Activated naive CD8-positive, alpha-beta T cell (primary cell): Measurements from ENCODE around the gene ZC3HAV1.
"Not testable (repeated sequence)": the region's sequence is repeated elsewhere in the genome, so short reads cannot be mapped to it uniquely, and the experiment has no call there.

Experiments used
- H3K27ac Mint-ChIP-seq: one replicate; pipeline ENCODE4 v1.8.0; 2021; ENCODE audit warnings: mixed read lengths
- H3K27me3 Mint-ChIP-seq: one replicate; pipeline ENCODE4 v1.8.0; 2021; ENCODE audit warnings: mixed read lengths
- H3K36me3 Mint-ChIP-seq: one replicate; pipeline ENCODE4 v1.8.0; 2021; ENCODE audit warnings: mixed read lengths
- H3K4me1 Mint-ChIP-seq: one replicate; pipeline ENCODE4 v1.8.0; 2021; ENCODE audit warnings: low read depth, mixed read lengths
- H3K4me3 Mint-ChIP-seq: one replicate; pipeline ENCODE4 v1.8.0; 2021; ENCODE audit warnings: mild to moderate bottlenecking, mixed read lengths
- H3K9me3 Mint-ChIP-seq: one replicate; pipeline ENCODE4 v1.8.0; 2021; ENCODE audit warnings: low read depth, mixed read lengths

The ZC3HAV1 gene

DNA sequence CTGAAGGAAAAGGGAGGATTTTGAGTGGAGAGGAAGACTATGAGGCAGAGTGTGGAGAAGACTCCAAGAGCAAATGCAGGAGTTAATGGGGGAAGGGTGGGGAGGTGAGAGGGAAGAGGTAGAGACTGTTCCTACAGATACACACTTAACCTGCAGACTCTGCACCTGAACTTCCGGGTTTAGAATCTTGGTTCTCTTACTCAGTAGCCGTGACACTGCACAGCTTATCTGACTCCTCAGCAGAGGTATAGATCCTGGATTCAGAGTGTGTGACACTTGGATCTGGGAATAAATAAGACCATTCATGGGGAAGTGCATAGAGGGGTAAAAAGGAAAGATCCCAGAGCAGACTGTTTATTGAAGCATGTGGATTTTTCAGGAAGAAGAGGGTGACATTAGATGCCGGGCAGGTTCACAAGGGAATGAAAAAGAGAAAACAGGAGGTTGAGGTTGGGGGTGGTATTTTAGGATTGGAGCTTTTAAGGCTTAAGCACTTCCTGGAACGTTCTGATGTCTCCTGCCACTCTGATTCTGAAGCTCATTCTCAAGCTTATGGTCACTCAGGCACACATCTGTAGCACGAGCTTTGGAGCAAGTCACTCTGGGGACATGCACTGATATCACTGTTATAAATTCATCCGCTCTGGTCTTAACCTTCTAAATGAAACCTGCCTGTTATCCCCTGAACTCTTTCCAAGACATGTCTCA is 68.0 kb downstream of the ZC3HAV1 start:
- H3K27ac Mint-ChIP-seq, result peak overlapping the region; percentile 30
- no peak overlapping the region for H3K4me3 Mint-ChIP-seq
- H3K36me3 Mint-ChIP-seq, result peaks cover 21% of the 10 kb centered on the region
- H3K4me1 Mint-ChIP-seq, result peaks cover 50% of the 10 kb centered on the region
- H3K27me3 Mint-ChIP-seq, result no peaks in the 10 kb centered on the region
- H3K9me3 Mint-ChIP-seq, result no peaks in the 10 kb centered on the region

DNA sequence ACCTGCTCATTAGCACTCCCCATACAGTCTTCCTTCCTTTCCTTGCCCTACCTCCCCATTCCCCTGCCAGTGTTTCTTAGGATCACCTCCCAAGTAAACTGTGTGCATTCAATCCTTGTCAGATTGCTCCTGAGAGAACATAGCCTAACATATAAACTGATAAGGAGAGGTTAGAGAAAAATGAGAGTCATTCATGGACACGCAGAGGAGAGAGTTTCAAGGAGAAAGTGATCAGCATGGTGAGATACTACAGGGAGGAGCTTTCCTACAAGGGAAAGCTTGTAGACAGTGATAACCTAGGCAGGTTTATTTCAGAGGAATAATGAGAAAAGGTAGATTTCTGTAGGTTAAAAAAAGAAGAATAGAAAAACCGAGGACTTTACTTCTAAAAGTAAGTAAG is 70.8 kb downstream of the ZC3HAV1 start:
- Mint-ChIP-seq H3K4me1 (peaks cover 31% of the 10 kb centered on the region), H3K4me3 (no peak overlapping the region), H3K9me3 (no peaks in the 10 kb centered on the region), H3K36me3 (peaks cover 5% of the 10 kb centered on the region), H3K27me3 (no peaks in the 10 kb centered on the region), H3K27ac (no peak overlapping the region)

DNA sequence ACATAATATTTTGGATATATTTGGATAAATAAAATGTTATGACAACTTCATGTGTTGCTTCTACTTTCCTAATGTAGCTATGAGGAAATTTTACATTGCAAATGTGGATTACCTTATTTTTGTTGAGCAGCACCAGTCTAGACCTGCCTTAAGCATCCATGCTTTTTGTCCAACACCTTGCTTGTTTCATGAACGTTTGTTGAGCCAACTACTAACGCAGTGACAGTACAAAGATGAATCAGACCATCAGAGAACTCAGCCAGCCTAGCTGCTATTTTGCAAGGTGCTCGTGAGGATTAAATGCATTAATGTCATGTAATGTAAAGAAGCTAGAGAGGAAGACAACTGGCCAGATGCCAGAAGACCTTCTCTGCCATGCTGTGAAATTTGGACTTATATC is 72.6 kb downstream of the ZC3HAV1 start:
- no peaks in the 10 kb centered on the region for H3K27me3 Mint-ChIP-seq
- H3K4me1 Mint-ChIP-seq, result peaks cover 23% of the 10 kb centered on the region
- H3K9me3 Mint-ChIP-seq, result no peaks in the 10 kb centered on the region
- no peaks in the 10 kb centered on the region for H3K36me3 Mint-ChIP-seq
- H3K4me3 Mint-ChIP-seq, result peak overlapping the region; percentile 64
- no peak overlapping the region for H3K27ac Mint-ChIP-seq

DNA sequence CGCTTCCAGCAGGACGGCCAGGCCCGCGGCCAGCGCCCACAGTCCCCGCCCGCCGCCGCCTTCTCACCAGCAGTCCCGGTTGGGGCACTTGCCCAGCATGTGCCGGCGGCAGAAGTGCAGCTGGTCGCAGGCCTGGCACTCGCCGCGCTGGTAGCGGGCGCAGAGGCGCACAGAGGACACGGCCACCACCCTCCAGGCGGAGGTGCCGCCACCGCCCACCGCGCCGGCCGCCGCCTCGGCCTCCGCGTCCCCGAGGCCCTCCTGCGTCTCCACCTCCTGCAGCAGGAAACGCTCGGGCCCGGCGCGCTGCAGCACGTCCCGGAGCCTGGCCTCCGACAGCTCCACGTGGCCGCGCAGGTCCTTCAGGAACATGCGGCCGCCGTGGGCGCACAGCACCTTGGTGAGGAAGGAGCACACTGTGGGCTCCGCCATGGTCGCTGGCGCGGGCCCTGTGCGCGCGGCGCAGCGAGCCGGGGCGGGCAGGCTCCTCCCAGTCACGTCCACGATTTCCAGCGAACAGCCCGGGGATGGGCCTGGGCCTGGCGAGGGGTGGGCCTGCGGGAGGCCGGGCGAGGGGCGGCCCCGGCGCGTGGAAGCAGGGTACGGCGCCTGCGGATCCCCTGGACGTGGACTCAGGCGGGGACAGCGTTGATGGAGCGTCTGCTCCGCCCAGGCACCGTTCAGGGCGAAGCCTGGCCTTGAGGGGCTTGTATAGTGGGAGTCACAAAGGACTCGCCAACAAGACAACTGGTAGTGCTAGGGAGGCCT is 73.8 kb downstream of the ZC3HAV1 start, which contains the start of gene ZC3HAV1L:
ZC3HAV1L (minus strand) TSS at position 457 of the 768 bp plus-strand sequence; CDS start at position 432, 25 bp downstream.
- Mint-ChIP-seq H3K36me3 (no peaks in the 10 kb centered on the region), H3K4me3 (peak within 1 kb of the TSS; percentile 84), H3K27me3 (no peaks in the 10 kb centered on the region), H3K27ac (peak within 1 kb of the TSS; percentile 81), H3K9me3 (no peaks in the 10 kb centered on the region), H3K4me1 (peaks cover 14% of the 10 kb centered on the region)

DNA sequence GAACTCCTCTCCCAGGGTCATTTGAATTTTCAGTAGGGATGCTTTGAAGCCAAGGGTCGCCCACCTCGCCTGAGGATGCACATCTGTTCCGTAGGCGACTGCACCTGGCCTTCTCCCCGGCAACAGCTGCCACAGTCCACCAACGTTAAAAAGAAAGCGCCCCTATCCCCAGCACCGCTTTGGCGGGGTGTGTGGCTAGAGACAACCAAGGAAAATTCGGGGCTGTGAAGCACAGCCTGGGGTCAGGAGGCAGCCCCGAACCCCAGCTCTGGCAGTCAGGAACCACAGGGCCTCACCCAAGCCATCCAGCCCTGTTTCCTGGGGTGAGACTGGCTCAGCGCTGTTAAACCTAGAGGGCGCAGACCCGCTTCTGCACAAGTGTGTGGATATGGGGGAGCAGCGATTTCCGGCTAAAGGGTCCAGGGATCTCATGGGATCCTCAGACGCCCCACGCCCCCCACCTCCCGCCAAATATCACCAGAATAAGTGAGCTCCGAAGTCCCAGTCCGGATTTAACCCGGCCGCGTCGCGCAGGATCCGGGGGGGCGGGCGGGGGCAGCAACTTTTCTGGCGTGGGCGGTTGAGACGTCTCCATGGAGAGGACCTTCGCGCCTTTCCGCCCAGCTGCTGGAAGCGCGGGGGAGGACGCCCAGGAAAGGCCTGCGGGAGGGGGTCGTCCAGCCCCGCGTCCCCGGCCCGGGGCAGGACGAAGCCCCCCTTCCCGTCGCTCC is 74.5 kb downstream of the ZC3HAV1 start:
- no peaks in the 10 kb centered on the region for H3K9me3 Mint-ChIP-seq
- peak overlapping the region; percentile 81 for H3K27ac Mint-ChIP-seq
- H3K4me1 Mint-ChIP-seq, result peaks cover 14% of the 10 kb centered on the region
- peak overlapping the region; percentile 84 for H3K4me3 Mint-ChIP-seq
- H3K27me3 Mint-ChIP-seq, result no peaks in the 10 kb centered on the region
- H3K36me3 Mint-ChIP-seq, result no peaks in the 10 kb centered on the region

DNA sequence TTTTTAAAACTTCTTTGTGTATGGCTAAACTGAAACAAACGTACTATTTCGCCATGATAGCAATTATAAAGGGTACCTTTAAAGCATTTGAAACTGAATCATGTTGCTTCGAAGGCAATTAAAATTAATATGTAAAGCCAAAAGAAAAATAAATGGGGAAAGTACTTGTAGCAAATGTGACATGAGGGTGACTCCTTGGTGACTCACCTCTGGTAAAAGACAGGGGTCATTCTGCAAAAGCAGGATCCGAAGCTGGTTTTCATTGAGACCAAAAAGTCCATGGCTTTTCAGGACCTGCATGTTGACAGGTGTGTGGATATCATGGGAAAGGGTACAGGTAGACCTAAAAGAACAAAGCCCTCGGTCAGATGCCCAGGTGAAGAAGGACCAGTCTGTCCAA is 75.2 kb downstream of the ZC3HAV1 start:
- Mint-ChIP-seq H3K4me3 (peak overlapping the region; percentile 84), H3K27me3 (no peaks in the 10 kb centered on the region), H3K36me3 (peaks cover 3% of the 10 kb centered on the region), H3K4me1 (peaks cover 14% of the 10 kb centered on the region), H3K9me3 (no peaks in the 10 kb centered on the region), H3K27ac (no peak overlapping the region)

DNA sequence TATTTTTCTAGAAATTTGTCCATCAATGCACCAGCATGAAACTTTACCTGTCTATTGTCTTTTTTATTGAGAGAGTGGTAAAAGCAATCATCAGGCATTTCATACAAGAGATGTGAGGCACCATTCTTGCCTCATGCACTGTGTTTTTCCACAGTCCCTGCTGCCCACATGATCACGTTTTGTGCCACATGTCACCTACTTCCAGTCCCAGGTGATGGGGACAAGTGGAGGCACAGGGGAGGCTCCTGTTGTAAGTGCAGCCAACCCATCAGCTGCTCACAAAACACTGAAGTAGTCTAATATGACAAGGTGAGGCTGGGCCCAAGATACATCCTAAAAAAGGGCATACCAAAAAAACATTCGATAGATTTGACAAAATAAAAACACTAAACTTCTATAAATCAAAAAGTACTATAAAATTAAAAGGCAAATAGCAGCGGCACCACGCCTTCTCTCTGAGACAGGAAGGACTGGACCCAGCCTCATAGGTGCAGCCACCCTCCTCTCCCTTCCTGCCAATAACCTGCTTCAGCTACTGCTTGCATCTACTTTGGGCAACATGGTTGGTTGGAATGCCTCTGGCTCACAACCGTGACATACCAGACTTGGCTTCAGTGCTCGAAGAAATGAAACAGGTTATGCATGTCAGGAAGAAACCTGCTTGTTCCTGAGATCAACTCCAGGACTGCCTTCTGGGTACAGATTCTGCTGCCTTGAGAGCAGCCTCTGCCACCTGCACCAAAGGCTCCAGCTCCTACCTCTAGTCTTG is 76.0 kb downstream of the ZC3HAV1 start:
- Mint-ChIP-seq H3K4me3 (peak overlapping the region; percentile 84), H3K27ac (no peak overlapping the region), H3K36me3 (peaks cover 5% of the 10 kb centered on the region), H3K9me3 (no peaks in the 10 kb centered on the region), H3K27me3 (no peaks in the 10 kb centered on the region), H3K4me1 (peaks cover 14% of the 10 kb centered on the region)

DNA sequence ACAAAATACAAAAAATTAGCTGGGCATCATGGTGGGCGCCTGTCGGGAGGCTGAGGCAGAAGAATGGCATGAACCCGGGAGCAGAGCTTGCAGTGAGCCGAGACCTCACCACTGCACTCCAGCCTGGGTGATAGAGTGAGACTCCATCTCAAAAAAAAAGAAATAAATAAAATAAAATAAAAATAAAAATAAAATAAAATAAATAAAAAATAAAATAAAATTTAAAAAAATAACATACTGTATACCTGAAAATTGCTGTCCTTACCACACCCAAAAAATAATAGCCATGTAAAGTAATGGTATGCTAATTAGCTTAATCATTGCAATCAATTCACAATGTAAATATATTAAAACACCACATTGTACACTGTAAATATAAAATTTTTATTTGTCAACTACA is 77.0 kb downstream of the ZC3HAV1 start:
- Mint-ChIP-seq H3K36me3 (peaks cover 8% of the 10 kb centered on the region), H3K4me1 (peaks cover 13% of the 10 kb centered on the region), H3K9me3 (no peaks in the 10 kb centered on the region), H3K27me3 (no peaks in the 10 kb centered on the region), H3K27ac (no peak overlapping the region), H3K4me3 (no peak overlapping the region)

DNA sequence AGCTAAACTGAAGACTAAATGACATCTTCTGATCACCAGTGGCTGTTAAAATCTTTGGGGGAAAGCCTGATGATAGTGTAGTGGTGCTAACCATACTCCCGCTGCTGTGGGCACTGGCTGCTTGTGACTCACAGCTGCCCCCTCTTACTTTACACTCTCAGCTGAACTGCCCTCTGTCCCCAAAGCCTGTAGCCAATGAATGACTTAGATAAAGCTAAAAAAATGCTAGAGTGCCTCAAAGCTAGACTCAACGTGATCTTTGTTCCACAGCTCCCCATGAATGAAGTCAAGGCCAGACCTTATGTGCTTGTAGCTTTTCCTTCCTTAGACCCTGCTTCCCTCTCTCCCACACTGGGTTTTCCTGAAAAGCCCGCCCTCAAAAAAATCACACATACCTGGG is 80.2 kb downstream of the ZC3HAV1 start:
- no peak overlapping the region for H3K27ac Mint-ChIP-seq
- peaks cover 15% of the 10 kb centered on the region for H3K36me3 Mint-ChIP-seq
- H3K27me3 Mint-ChIP-seq, result no peaks in the 10 kb centered on the region
- H3K4me1 Mint-ChIP-seq, result peaks cover 4% of the 10 kb centered on the region
- H3K9me3 Mint-ChIP-seq, result no peaks in the 10 kb centered on the region
- no peak overlapping the region for H3K4me3 Mint-ChIP-seq

DNA sequence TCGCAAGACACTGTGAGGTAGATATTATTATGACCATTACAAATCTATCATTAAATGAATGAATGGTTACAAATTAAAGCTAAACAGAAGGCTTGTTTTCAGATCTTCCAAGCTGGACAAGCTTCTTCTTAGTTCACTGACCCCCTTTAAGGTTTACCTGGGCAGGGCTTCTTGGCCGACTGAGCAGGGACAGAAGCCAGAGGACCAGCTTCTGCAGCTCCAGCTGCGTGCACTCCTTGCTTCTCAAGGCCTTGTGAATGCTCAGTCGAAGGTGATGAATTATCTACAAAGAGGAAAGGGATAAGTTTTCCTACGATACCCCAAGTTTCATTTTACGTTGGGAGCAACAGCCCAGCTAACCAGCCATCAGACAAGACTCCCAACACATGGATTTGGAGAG is 83.0 kb downstream of the ZC3HAV1 start:
- no peaks in the 10 kb centered on the region for H3K9me3 Mint-ChIP-seq
- H3K36me3 Mint-ChIP-seq, result peaks cover 17% of the 10 kb centered on the region
- no peak overlapping the region for H3K4me3 Mint-ChIP-seq
- no peaks in the 10 kb centered on the region for H3K4me1 Mint-ChIP-seq
- H3K27ac Mint-ChIP-seq, result no peak overlapping the region
- no peaks in the 10 kb centered on the region for H3K27me3 Mint-ChIP-seq

DNA sequence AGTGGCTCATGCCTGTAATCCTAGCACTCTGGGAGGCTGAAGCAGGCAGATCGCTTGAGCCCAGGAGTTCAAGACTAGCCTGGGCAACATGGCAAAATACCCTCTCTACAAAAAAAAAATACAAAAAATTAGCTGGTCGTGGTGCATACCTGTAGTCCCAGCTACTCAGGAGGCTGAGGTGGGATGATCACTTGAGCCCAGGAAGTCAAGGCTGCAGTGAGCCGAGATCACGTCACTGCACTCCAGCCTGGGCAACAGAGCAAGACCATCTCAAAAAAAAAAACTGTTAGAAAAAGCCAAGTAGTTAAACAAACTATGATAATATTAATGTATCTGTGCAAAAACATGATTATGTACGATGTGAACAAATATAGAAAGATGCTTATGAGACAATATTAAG is 83.7 kb downstream of the ZC3HAV1 start:
- H3K27ac Mint-ChIP-seq, H3K4me1 Mint-ChIP-seq, H3K4me3 Mint-ChIP-seq, H3K9me3 Mint-ChIP-seq, H3K27me3 Mint-ChIP-seq: not testable (repeated sequence)
- peaks cover 17% of the 10 kb centered on the region for H3K36me3 Mint-ChIP-seq

DNA sequence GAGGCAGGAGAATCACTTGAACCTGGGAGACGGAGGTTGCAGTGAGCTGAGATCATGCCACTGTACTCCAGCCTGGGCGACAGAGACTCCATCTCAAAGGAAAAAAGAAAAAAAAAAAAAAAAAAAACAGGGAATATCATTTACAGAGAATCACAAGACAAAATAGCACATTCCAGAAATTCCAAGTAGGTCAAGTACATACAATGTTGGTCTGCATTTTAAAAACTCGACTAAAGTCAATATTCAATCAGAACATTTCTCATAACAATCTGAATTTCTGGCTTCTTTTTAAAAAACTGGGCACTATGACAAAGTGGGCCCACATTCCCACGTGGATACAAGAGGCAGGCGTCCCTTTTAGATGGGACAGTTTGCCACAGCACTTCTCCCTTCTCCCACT is 86.4 kb downstream of the ZC3HAV1 start:
- Mint-ChIP-seq H3K4me3 (no peak overlapping the region), H3K36me3 (peaks cover 9% of the 10 kb centered on the region), H3K4me1 (no peaks in the 10 kb centered on the region), H3K27me3 (no peaks in the 10 kb centered on the region), H3K9me3 (no peaks in the 10 kb centered on the region), H3K27ac (no peak overlapping the region)

DNA sequence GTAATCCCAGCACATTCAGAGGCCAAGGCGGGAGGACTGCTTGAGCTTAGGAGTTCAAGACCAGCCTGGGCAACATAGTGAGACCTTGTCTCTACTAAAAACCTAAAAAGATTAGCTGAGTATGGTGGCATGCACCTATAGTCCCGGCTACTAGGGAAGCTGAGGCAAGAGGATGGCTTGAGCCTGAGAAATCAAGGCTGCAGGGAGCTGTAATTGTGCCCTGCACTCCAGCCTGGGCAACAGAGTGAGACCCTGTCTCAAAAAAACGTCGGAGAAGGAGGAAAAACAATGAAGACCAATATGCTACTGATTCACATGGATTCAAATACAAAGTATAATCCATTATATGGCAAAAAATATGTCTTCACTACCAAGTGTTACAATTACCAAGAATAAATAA is 87.2 kb downstream of the ZC3HAV1 start:
- Mint-ChIP-seq H3K27me3 (no peaks in the 10 kb centered on the region), H3K4me3 (no peak overlapping the region), H3K36me3 (peaks cover 9% of the 10 kb centered on the region), H3K9me3 (no peaks in the 10 kb centered on the region), H3K27ac (no peak overlapping the region), H3K4me1 (no peaks in the 10 kb centered on the region)

DNA sequence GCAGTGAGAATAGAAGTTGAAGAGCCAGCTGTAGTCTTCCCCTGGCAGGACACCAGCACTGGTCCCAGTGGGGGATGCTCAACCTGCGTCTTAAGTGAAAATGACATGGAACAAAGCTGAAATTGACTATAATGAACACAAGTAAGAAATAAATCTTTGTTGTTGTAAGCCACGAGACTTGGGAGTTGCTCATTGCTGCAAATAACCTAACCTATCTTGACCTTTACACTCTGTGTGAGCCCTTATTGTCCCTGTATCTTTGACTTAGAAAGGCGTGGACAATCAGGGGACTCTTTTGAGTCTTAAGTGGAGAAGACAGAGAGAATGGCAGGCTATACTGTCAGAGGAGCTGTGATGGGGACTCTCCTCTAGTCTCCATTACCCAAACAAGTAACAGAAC is 90.6 kb downstream of the ZC3HAV1 start:
- no peak overlapping the region for H3K4me3 Mint-ChIP-seq
- H3K4me1 Mint-ChIP-seq, result no peaks in the 10 kb centered on the region
- no peaks in the 10 kb centered on the region for H3K9me3 Mint-ChIP-seq
- H3K27ac Mint-ChIP-seq, result no peak overlapping the region
- peaks cover 3% of the 10 kb centered on the region for H3K27me3 Mint-ChIP-seq
- H3K36me3 Mint-ChIP-seq, result peaks cover 2% of the 10 kb centered on the region
